ENCODE measurements around the gene RPUSD3.

GRCh38 chr3:9791127-9791526 is 52.7 kb downstream of the RPUSD3 start:
- TF ChIP-seq CTCF (IDR thresholded peaks at IDR 0.05; ENCODE audit: low read length) = no peak
- TF ChIP-seq EZH2 (optimal IDR thresholded peaks at IDR 0.05; ENCODE audit: low read depth, low read length) = no peak

All from MM.1S (cell line).